HG02642 (cell line): ENCODE data around the gene COPS3.
A peak's percentile ranks its signal among the peaks of the same experiment; 100 is the strongest.

Experiments
- ATAC-seq: cut with Tn5 transposase; IDR thresholded peaks from one replicate; pipeline ENCODE4 v1.9.1; 2021; ENCODE audit warnings: mild to moderate bottlenecking; ENCODE audit not compliant: unreplicated experiment, poor library complexity

COPS3 gene

GRCh38 chr17:17280613-17281549, at the start of gene COPS3:
Gene COPS3 (minus strand): TSS chr17:17281246. CDS start chr17:17281186, 60 bp downstream.
- peak; percentile 90 for ATAC-seq

GRCh38 chr17:17328251-17328650, 47.2 kb upstream of the COPS3 start:
- ATAC-seq: no peak

- ATAC-seq: no peak
Observed at GRCh38 chr17:17326275-17326875, 45.3 kb upstream of the COPS3 start.

- ATAC-seq: no peak
Observed at GRCh38 chr17:17325816-17326215, 44.8 kb upstream of the COPS3 start.

GRCh38 chr17:17325228-17325627, 44.2 kb upstream of the COPS3 start:
- no peak for ATAC-seq

- ATAC-seq: no peak
Observed at GRCh38 chr17:17324616-17325015, 43.6 kb upstream of the COPS3 start.

- no peak for ATAC-seq
Observed at GRCh38 chr17:17322516-17323510, 41.8 kb upstream of the COPS3 start.

GRCh38 chr17:17321356-17322025, 40.4 kb upstream of the COPS3 start:
- no peak for ATAC-seq

GRCh38 chr17:17320911-17321220, 39.8 kb upstream of the COPS3 start:
- ATAC-seq: no peak

GRCh38 chr17:17320188-17320910, 39.3 kb upstream of the COPS3 start:
- no peak for ATAC-seq

GRCh38 chr17:17315142-17315821, 34.2 kb upstream of the COPS3 start:
- no peak for ATAC-seq

GRCh38 chr17:17314501-17315071, 33.5 kb upstream of the COPS3 start:
- ATAC-seq: no peak

- peak; percentile 53 for ATAC-seq
Observed at GRCh38 chr17:17313350-17313991, 32.4 kb upstream of the COPS3 start.

- ATAC-seq: no peak
Observed at GRCh38 chr17:17309356-17309755, 28.3 kb upstream of the COPS3 start.

- ATAC-seq: peak; percentile 64
Observed at GRCh38 chr17:17305281-17305801, 24.3 kb upstream of the COPS3 start.

- no peak for ATAC-seq
Observed at GRCh38 chr17:17304521-17304985, 23.5 kb upstream of the COPS3 start.

GRCh38 chr17:17303847-17304490, 22.9 kb upstream of the COPS3 start:
- no peak for ATAC-seq
